GM23338 (cell line): ENCODE measurements around the gene CCDC178. TPM values are rescaled to one million over a fixed set of nuclear protein-coding genes. Genes with fewer than 3 reads are reported as not detected.
A peak's percentile ranks its signal among the peaks of the same experiment; 100 is the strongest.

Source experiments
- ATAC-seq: fragments of 200-7000 bp; cut with Tn5 transposase; 3 replicates; pipeline ENCODE4 v1.9.1; 2020
- DNase-seq: peaks from one replicate; pipeline ENCODE4 v3.0.0-alpha.2; 2015; ENCODE audit warnings: low spot score
- H2AFZ ChIP-seq: fragments of 200-600 bp; sonication (generic); 2 replicates; pipeline ENCODE4 v1.8.0; 2016; ENCODE audit warnings: antibody characterized with exemption, mild to moderate bottlenecking, moderate library complexity
- H3F3A ChIP-seq: fragments of 200-600 bp; sonication (generic); replicated peaks from 2 replicates; pipeline ENCODE4 v1.8.0; 2017; ENCODE audit warnings: antibody characterized with exemption, mixed run types, low read depth
- H3K27ac ChIP-seq: fragments of 200-600 bp; sonication (generic); 2 replicates; pipeline ENCODE4 v1.6.1; 2016; ENCODE audit warnings: low read depth
- H3K27me3 ChIP-seq: fragments of 200-600 bp; sonication (generic); 2 replicates; pipeline ENCODE4 v1.8.0; 2016; ENCODE audit warnings: mild to moderate bottlenecking, mixed run types, moderate library complexity; ENCODE audit not compliant: insufficient read depth
- H3K36me3 ChIP-seq: fragments of 200-600 bp; sonication (generic); 2 replicates; pipeline ENCODE4 v1.8.0; 2016; ENCODE audit warnings: mild to moderate bottlenecking; ENCODE audit not compliant: insufficient read depth
- H3K4me1 ChIP-seq: fragments of 200-600 bp; sonication (generic); 2 replicates; pipeline ENCODE4 v1.8.0; 2016; ENCODE audit warnings: mild to moderate bottlenecking, moderate library complexity; ENCODE audit not compliant: insufficient read depth
- H3K4me2 ChIP-seq: fragments of 200-600 bp; sonication (generic); 2 replicates; pipeline ENCODE4 v1.7.1; 2017; ENCODE audit warnings: mixed run types
- H3K4me3 ChIP-seq: fragments of 200-600 bp; sonication (generic); 2 replicates; pipeline ENCODE4 v1.6.1; 2016; ENCODE audit warnings: mixed run types
- H3K79me2 ChIP-seq: fragments of 200-600 bp; sonication (generic); replicated peaks from 2 replicates; pipeline ENCODE4 v1.8.0; 2017; ENCODE audit warnings: mild to moderate bottlenecking; ENCODE audit not compliant: insufficient read depth
- H3K9me2 ChIP-seq: fragments of 200-600 bp; sonication (generic); 2 replicates; pipeline ENCODE4 v1.8.0; 2017; ENCODE audit not compliant: insufficient read depth
- H4K20me1 ChIP-seq: fragments of 200-600 bp; sonication (generic); replicated peaks from 2 replicates; pipeline ENCODE4 v1.8.0; 2017; ENCODE audit warnings: mild to moderate bottlenecking; ENCODE audit not compliant: insufficient read depth
- H3K27ac Mint-ChIP-seq: 2 replicates; pipeline ENCODE4 v1.8.0; 2020; ENCODE audit warnings: inconsistent platforms, mild to moderate bottlenecking, moderate library complexity, mixed read lengths
- H3K27me3 Mint-ChIP-seq: 3 replicates; pipeline ENCODE4 v1.8.0; 2022; ENCODE audit warnings: low read depth, mild to moderate bottlenecking, moderate library complexity, mixed read lengths, inconsistent platforms; ENCODE audit not compliant: insufficient read depth, poor library complexity
- H3K36me3 Mint-ChIP-seq: 3 replicates; pipeline ENCODE4 v1.8.0; 2021; ENCODE audit warnings: low read depth, mild to moderate bottlenecking, inconsistent platforms, moderate library complexity, mixed read lengths
- H3K4me1 Mint-ChIP-seq: 3 replicates; pipeline ENCODE4 v1.8.0; 2020; ENCODE audit warnings: mild to moderate bottlenecking, inconsistent platforms, mixed read lengths
- H3K4me3 Mint-ChIP-seq: 3 replicates; pipeline ENCODE4 v1.8.0; 2021; ENCODE audit warnings: moderate library complexity, mild to moderate bottlenecking, inconsistent platforms, mixed read lengths
- H3K9me3 Mint-ChIP-seq: 3 replicates; pipeline ENCODE4 v1.8.0; 2020; ENCODE audit warnings: moderate library complexity, mild to moderate bottlenecking, inconsistent platforms, mixed read lengths
- CREB1 ChIP-seq: fragments of 250-450 bp; sonication (Bioruptor Pico); IDR thresholded peaks from 2 replicates; pipeline ENCODE4 v1.5.0; 2020; ENCODE audit warnings: low read depth, mild to moderate bottlenecking, moderate library complexity
- CTCF ChIP-seq, 2 experiments: fragments of 200-600 bp in 1 of 2; sonication (generic) in 1 of 2; conservative IDR thresholded peaks; 2 replicates each; pipeline versions ENCODE4 v1.5.1 to v1.6.1; 2016 to 2017; ENCODE audit warnings: antibody characterized with exemption in 2 of 2, low read depth in 2 of 2, mild to moderate bottlenecking in 2 of 2, moderate library complexity in 1 of 2
- EZH2phosphoT487 ChIP-seq: fragments of 200-600 bp; sonication (generic); IDR thresholded peaks from one replicate; pipeline ENCODE4 v1.8.1; 2018; ENCODE audit warnings: antibody characterized with exemption; ENCODE audit not compliant: unreplicated experiment
- JUNB ChIP-seq: IDR thresholded peaks from one replicate; pipeline ENCODE4 v1.6.1; 2016; ENCODE audit warnings: antibody characterized with exemption; ENCODE audit not compliant: unreplicated experiment
- POLR2AphosphoS5 ChIP-seq: IDR thresholded peaks from 2 replicates; pipeline ENCODE4 v1.6.1; 2016; ENCODE audit warnings: antibody characterized with exemption, low read depth
- REST ChIP-seq: IDR thresholded peaks from one replicate; pipeline ENCODE4 v1.6.1; 2018; ENCODE audit warnings: antibody characterized with exemption; ENCODE audit not compliant: unreplicated experiment
- STAT1 ChIP-seq: IDR thresholded peaks from one replicate; pipeline ENCODE4 v1.6.1; 2016; ENCODE audit warnings: antibody characterized with exemption; ENCODE audit not compliant: unreplicated experiment
- ZNF114 ChIP-seq: fragments of 250-450 bp; sonication (Bioruptor Pico); IDR thresholded peaks from 2 replicates; pipeline ENCODE4 v1.5.0; 2020; ENCODE audit warnings: mild to moderate bottlenecking, moderate library complexity
- ZNF331 ChIP-seq: fragments of 250-450 bp; sonication (Bioruptor Pico); IDR thresholded peaks from 2 replicates; pipeline ENCODE4 v1.5.0; 2020; ENCODE audit warnings: low read depth, mild to moderate bottlenecking, moderate library complexity
- polyA plus RNA-seq: library from polyadenylated mRNA; unstranded; fragments of >200 nt; fragmentation: Nextera tagmentation; extraction: Ambion mirVana; gene quantifications from 2 replicates; pipeline ENCODE4 v1.2.1, GENCODE V29; 2016
- total RNA-seq: library from RNA; depleted of rRNA; stranded (reverse); fragments of >200 nt; shearing (Covaris generic); gene quantifications from 2 replicates; pipeline ENCODE4 v1.2.3, GENCODE V29; 2014

Gene CCDC178
- total and polyA plus RNA-seq, 2 experiments from 2014 or later: 0.17 to 0.24 TPM

DNA sequence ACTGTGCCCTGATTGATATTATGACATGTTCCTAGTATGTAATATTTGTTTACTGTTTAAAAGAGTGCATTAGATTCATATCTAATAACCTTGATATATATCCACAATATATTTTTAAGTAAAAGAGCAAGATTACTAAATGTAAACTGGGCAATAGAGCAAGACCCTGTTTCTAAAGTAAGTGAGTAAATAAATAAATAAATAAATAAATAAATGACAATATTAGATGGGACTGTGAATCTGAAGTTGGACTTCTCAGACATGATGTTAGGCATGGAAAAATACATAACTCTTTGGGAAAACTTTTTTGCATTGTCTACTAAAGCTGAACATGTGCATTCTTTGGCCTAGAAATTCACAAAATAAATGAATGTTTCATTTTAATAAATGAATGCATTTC is 164.7 kb downstream of the CCDC178 start (continued):
- TF ChIP-seq REST: no peak

- Histone ChIP-seq H4K20me1 (no peaks in the 10 kb centered on the region), H3K79me2 (no peaks in the 10 kb centered on the region), H3K27me3 (no peaks in the 10 kb centered on the region), H3K27ac (no peak overlapping the region), H3K4me3 (no peak overlapping the region), H3K9me2 (no peaks in the 10 kb centered on the region), H3K4me2 (no peak overlapping the region), H3K4me1 (no peaks in the 10 kb centered on the region), H3F3A (no peaks in the 10 kb centered on the region), H2AFZ (no peak overlapping the region), H3K36me3 (no peaks in the 10 kb centered on the region)
- Mint-ChIP-seq H3K4me1 (peaks cover 12% of the 10 kb centered on the region), H3K27ac (no peak overlapping the region), H3K36me3 (no peaks in the 10 kb centered on the region), H3K27me3 (no peaks in the 10 kb centered on the region), H3K9me3 (no peaks in the 10 kb centered on the region), H3K4me3 (no peak overlapping the region)
- DNase-seq: no peak
- ATAC-seq: no peak
- no peak for TF ChIP-seq CREB1 (CRISPR knock-in tag)
- no peak for TF ChIP-seq STAT1
- no peak for TF ChIP-seq JUNB
These were observed 170.2 kb downstream of the CCDC178 start for GRCh38 chr18:33270297-33270696.

DNA sequence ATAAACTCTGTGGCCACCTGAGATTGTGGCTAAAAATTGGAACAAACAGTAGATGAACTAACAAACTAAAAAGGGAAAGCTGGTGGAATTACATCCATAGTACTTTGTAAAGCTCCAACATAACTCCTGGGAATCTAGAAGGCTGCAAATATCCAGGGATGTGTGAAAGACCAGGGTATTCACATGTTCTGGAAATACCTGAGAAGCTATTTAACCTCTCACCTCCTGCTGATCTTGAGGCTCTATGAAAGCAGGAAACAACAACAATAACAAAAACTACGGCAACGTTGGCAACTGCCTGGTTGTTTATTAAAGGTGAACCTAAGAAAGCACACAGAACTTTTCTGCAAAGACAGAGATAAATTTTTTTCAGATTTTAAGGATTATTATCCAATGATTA is 171.3 kb downstream of the CCDC178 start:
- Histone ChIP-seq H3K27me3 (no peaks in the 10 kb centered on the region), H2AFZ (no peak overlapping the region), H4K20me1 (no peaks in the 10 kb centered on the region), H3K4me1 (no peaks in the 10 kb centered on the region), H3K79me2 (no peaks in the 10 kb centered on the region), H3F3A (no peaks in the 10 kb centered on the region), H3K27ac (0 out of 2 replicates have a peak overlapping the region, but pooled peaks have one; percentile 1), H3K4me2 (0 out of 2 replicates have a peak overlapping the region, but pooled peaks have one; percentile 18), H3K4me3 (no peak overlapping the region), H3K36me3 (no peaks in the 10 kb centered on the region), H3K9me2 (no peaks in the 10 kb centered on the region)
- peak; percentile 57 for ATAC-seq
- Mint-ChIP-seq H3K27ac (peak overlapping the region; percentile 69; the same call in 1 of the 2 replicates), H3K4me3 (no peak overlapping the region), H3K4me1 (peaks cover 12% of the 10 kb centered on the region), H3K27me3 (peaks cover 2% of the 10 kb centered on the region), H3K36me3 (no peaks in the 10 kb centered on the region), H3K9me3 (no peaks in the 10 kb centered on the region)
- peak; percentile 64 for DNase-seq
- TF ChIP-seq POLR2AphosphoS5: no peak

DNA sequence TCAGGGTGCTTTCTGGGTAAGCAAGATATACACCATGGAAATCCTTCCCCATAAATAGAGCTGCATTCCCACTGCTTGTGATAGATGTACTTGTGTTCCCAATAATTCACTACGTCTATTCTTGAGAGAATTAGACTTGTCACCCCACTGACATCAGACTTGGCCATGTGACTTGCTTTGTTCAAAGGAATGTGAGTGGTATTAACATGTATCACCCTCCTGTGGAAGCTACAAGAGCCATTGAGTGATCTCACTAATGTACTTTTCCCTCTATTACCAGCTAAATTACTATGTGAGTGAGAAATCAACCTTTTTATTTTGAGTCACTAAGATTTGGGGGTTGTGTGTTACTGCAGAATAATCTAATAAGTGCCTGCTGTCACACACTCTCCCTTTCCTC is 176.0 kb downstream of the CCDC178 start:
- no peaks in the 10 kb centered on the region for H3F3A ChIP-seq
- no peaks in the 10 kb centered on the region for H3K36me3 ChIP-seq
- Mint-ChIP-seq H3K36me3 (no peaks in the 10 kb centered on the region), H3K9me3 (no peaks in the 10 kb centered on the region), H3K27ac (no peak overlapping the region), H3K4me1 (peaks cover 7% of the 10 kb centered on the region), H3K27me3 (peaks cover 2% of the 10 kb centered on the region), H3K4me3 (no peak overlapping the region)
- no peak overlapping the region for H3K4me2 ChIP-seq
- ATAC-seq (no peak), DNase-seq (no peak)
- no peaks in the 10 kb centered on the region for H3K9me2 ChIP-seq
- H3K79me2 ChIP-seq: no peaks in the 10 kb centered on the region
- no peaks in the 10 kb centered on the region for H3K4me1 ChIP-seq
- no peaks in the 10 kb centered on the region for H3K27me3 ChIP-seq
- no peaks in the 10 kb centered on the region for H4K20me1 ChIP-seq
- H3K4me3 ChIP-seq: no peak overlapping the region
- no peak overlapping the region for H2AFZ ChIP-seq
- H3K27ac ChIP-seq: no peak overlapping the region
- TF ChIP-seq ZNF114 (CRISPR knock-in tag) (no peak), STAT1 (no peak), CTCF (conservative IDR thresholded peaks at IDR 0.05; ENCODE audit: low read depth in 2 of 2) (no peak), EZH2phosphoT487 (no peak), ZNF331 (CRISPR knock-in tag) (no peak), REST (no peak), JUNB (no peak), CREB1 (CRISPR knock-in tag) (no peak)
